ENCODE results near the gene RWDD1. TPM values are rescaled to one million over a fixed set of nuclear protein-coding genes. Genes with fewer than 3 reads are reported as not detected.
A peak's percentile ranks its signal among the peaks of the same experiment; 100 is the strongest.

Gene RWDD1
- polyA plus RNA-seq (ENCODE audit: insufficient read length) = 54.1 TPM

GRCh38 chr6:116570856-116571682 is at the start of gene RWDD1:
Gene RWDD1, plus strand, starts transcription at chr6:116571504. Its CDS starts 79 bp downstream, at chr6:116571583.
- peak; percentile 97 for DNase-seq (ENCODE audit: low read depth)

GRCh38 chr6:116522896-116523295 is 48.4 kb upstream of the RWDD1 start:
- no peak for DNase-seq (ENCODE audit: low read depth)

- DNase-seq (ENCODE audit: low read depth) = no peak
Measured at GRCh38 chr6:116524236-116524635, 47.1 kb upstream of the RWDD1 start.

GRCh38 chr6:116528133-116528532 is 43.2 kb upstream of the RWDD1 start:
- no peak for DNase-seq (ENCODE audit: low read depth)

GRCh38 chr6:116528780-116529179 is 42.5 kb upstream of the RWDD1 start:
- DNase-seq (ENCODE audit: low read depth) = no peak

- no peak for DNase-seq (ENCODE audit: low read depth)
Measured at GRCh38 chr6:116529466-116530290, 41.6 kb upstream of the RWDD1 start.

GRCh38 chr6:116530436-116530835 is 40.9 kb upstream of the RWDD1 start:
- no peak for DNase-seq (ENCODE audit: low read depth)

GRCh38 chr6:116531675-116532570 is 39.4 kb upstream of the RWDD1 start:
- peak; percentile 48 for DNase-seq (ENCODE audit: low read depth)

- DNase-seq (ENCODE audit: low read depth) = no peak
Measured at GRCh38 chr6:116533233-116533957, 37.9 kb upstream of the RWDD1 start.

GRCh38 chr6:116535109-116535508 is 36.2 kb upstream of the RWDD1 start:
- DNase-seq (ENCODE audit: low read depth) = no peak

- no peak for DNase-seq (ENCODE audit: low read depth)
Measured at GRCh38 chr6:116536216-116536621, 35.1 kb upstream of the RWDD1 start.

GRCh38 chr6:116542426-116542825 is 28.9 kb upstream of the RWDD1 start:
- no peak for DNase-seq (ENCODE audit: low read depth)

- DNase-seq (ENCODE audit: low read depth) = no peak
Measured at GRCh38 chr6:116543149-116543548, 28.2 kb upstream of the RWDD1 start.

GRCh38 chr6:116545651-116546050 is 25.7 kb upstream of the RWDD1 start, which contains the start of gene TRAPPC3L:
Gene TRAPPC3L, minus strand, starts transcription at chr6:116545684. Its CDS starts 170 bp downstream, at chr6:116545514.
- DNase-seq (ENCODE audit: low read depth) = no peak

GRCh38 chr6:116547358-116547757 is 23.9 kb upstream of the RWDD1 start:
- no peak for DNase-seq (ENCODE audit: low read depth)

- DNase-seq (ENCODE audit: low read depth) = no peak
Measured at GRCh38 chr6:116550796-116551195, 20.5 kb upstream of the RWDD1 start.

GRCh38 chr6:116553451-116553850 is 17.9 kb upstream of the RWDD1 start, which contains the start of gene CALHM4:
Gene CALHM4, plus strand, starts transcription at chr6:116553751. Its CDS starts 43 bp downstream, at chr6:116553794.
- no peak for DNase-seq (ENCODE audit: low read depth)

- no peak for DNase-seq (ENCODE audit: low read depth)
Measured at GRCh38 chr6:116556065-116556464, 15.2 kb upstream of the RWDD1 start.

GRCh38 chr6:116556814-116557415 is 14.4 kb upstream of the RWDD1 start:
- no peak for DNase-seq (ENCODE audit: low read depth)

- DNase-seq (ENCODE audit: low read depth) = no peak
Measured at GRCh38 chr6:116557893-116558292, 13.4 kb upstream of the RWDD1 start.
